SIG-M5 treated with dmso at 0.1 percent for 504 hours (cell line): ENCODE data around the gene CNTN5.

Experiments
- DNase-seq: peaks from one replicate; lab custom pipeline; 2025; ENCODE audit not compliant: unreplicated experiment; lab: John Stamatoyannopoulos, UW

The CNTN5 gene

GRCh38 chr11:99501655-99502054, 480.9 kb downstream of the CNTN5 start:
- DNase-seq = no peak

DNA sequence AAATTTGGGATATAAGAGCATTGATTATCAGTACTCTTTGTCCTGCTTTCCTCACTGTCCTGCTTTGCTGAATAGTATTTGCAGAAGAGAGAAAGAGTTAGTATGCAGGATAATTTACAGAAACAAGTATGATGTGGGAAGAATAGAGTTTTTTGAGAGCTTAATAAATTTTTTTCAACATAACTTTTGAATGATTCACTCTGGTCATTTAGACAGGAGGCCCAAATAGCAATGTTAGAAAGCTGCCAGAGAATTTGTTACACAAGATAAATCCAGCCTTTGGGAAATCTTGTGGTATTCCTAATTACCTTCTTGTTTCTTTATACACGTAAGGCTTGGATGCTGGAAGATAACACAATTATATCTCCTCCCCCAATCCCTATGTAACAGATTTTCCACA, 484.6 kb downstream of the CNTN5 start:
- DNase-seq = no peak

DNA sequence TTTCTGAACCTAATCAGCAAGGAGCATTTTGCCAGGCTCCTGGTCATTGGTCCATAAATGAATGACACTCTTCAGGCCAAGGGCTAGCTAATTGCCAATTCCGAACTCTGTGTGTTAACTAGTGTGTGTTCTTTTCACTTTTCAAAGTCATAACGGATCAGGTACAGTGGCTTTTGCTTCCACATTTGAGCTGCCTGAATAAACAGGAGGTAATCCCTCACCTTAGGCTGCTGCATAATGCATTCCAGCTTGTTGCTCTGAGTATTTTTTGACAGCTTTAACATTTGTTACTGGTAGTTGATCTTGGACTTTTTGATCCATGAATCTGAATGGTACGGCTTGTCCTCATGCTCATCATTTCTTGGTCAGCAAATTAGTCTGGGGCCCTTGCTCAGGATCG, 485.1 kb downstream of the CNTN5 start:
- no peak for DNase-seq

DNA sequence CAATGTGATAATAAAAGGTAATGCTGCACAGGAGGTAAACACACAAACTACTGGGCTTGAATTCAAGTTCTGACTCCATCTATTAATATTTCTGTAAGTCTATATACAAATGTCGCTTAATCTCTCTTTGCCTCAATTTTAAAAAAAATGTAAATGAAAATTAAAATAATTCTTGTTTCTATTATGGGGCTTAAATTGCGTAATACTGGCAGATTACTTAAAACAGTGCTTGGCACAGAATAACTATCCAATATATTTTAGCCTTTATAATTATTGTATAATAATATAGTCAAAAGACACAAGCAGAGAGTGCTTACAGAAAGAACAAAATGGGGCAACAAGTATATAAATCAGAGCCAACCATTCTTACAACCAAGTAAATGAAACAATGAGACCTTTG, 489.1 kb downstream of the CNTN5 start:
- DNase-seq = no peak

DNA sequence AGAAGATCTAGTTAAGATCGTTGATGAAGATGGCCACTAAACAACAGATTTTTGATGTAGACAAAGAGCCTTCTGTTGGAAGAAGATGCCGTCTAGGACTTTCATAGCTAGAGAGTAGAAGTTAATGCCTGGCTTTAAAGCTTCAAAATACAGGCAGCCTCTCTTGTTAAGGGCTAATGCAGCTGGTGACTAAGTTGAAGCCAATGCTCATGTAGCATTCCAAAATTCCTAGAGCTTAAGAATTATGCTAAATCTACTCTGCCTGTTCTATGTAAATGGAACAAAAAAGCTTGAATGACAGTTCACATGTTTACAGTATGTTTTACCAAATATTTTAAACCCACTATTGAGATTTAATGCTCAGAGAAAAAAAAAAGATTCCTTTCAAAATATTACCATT, 492.6 kb downstream of the CNTN5 start:
- no peak for DNase-seq

- DNase-seq = no peak
Measured at GRCh38 chr11:99519095-99519494, 498.3 kb downstream of the CNTN5 start.

DNA sequence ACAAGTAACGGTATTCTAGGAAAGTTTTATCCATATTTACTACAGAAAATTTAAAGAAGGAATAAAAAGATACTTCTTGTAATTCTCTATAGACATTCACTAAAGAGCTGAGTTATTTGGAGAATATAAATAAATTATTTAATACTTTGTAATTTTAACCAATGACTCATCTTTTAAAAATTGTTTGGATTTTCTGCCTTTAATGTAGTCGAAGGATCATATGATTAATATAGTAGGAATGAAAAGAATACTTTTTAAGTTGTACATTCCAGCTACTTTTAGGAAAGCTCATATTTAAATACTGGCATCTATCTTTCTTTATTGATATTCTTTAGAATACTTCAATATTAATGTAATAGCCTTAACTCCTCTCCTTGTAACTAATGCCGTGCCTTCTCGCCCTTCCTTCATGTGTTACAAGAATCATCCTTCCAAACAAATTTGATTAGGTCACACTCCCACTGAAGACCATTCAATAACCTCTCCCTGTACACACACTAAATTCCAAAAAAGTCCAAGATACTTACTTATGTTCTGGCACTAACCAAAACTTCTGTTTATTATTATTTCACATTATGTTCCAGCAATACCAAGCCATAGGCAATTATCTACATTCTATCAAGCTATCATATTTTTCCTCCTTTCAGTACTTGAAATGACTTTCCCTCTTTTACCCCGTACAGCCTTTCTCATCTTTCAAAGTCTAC, 501.9 kb downstream of the CNTN5 start:
- no peak for DNase-seq

GRCh38 chr11:99531468-99531867, 510.7 kb downstream of the CNTN5 start:
- DNase-seq = no peak

GRCh38 chr11:99534812-99535211, 514.1 kb downstream of the CNTN5 start:
- DNase-seq = no peak

DNA sequence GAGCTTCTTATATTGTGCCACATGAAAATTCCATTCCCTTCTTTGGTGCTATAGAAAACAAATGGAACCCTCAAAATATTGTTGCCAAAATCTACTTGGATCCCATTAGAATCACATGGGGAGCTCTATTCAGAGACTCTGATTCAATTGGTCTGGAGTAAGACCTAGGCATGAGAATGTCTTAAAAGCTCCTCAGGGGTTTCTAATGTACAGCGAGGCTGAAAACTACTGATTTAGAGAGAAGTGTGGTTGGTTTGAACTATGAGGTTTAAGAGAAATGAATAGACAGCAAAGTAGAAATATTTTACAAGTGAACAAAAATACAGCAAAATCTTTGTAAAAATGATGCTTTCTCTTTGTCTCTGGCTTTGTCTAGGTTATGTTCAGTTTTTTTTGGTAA, 514.7 kb downstream of the CNTN5 start:
- no peak for DNase-seq

DNA sequence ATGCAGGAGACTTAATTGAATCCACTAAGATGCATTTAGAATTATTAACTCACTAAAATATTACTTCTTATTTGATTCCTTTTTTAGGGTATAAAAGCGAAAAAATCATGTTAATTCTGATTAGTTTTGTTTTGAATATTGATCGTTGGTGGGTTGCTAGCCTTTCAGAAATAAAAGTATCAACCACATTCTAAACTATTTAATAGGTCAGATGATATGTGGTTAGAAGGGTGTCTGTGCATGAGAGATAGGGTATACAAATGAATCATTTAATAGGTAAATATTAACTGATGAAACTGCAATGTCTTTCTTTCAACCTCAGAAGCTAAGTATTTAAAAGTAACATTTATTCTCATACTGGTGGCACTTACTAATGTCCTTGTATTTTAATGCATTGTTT, 515.1 kb downstream of the CNTN5 start:
- DNase-seq = no peak

DNA sequence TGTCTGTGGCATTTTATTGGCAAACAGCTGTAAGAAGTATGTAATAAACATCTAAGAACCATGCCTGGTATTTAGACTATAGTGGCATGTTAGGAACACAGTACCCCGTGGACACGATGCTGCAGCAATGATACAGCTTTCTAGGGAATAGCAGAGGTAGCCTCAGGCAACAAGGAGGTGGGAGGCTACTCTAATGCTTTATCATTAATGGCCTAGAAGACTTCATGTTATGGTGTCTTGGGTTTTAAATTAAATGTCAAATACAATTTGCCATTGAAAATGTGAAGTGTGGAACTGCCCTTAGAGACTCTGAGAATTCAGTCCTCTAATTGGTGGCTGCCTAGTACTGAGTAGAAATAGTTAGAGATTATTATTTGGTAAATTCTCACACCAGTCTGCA, 516.9 kb downstream of the CNTN5 start:
- no peak for DNase-seq

- no peak for DNase-seq
Measured at GRCh38 chr11:99545616-99546015, 524.9 kb downstream of the CNTN5 start.

- no peak for DNase-seq
Measured at GRCh38 chr11:99548264-99548663, 527.5 kb downstream of the CNTN5 start.

DNA sequence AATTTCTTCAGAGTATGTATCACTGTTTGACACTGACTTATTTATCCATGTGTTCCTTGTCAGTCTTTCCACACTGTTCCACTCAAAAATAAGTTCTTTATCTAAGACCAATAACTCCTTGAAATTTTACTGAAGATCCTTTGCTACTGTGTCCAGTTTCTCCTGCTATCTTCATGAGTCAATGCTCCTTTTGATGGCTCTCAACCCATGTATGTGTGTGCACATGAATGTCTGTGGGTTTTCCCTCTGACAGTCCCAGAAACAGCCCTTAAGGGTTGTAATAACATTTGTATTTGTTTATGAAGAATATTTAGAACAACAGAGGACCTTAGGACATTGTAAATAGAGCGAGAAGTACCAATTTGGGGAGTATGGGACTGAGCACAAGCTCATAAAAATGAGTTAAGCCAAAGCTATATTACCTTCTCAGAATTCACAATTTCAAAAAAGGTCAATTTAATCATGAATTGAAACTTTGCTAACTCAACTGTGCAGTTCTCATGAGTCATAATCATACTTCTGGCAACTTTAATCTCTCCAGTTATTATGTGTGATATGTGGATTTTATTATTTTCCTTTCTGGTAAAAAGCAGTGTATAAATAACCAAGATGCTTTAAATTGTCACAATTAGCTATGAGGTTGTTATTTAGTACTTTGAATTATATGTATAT, 533.6 kb downstream of the CNTN5 start:
- DNase-seq = no peak

DNA sequence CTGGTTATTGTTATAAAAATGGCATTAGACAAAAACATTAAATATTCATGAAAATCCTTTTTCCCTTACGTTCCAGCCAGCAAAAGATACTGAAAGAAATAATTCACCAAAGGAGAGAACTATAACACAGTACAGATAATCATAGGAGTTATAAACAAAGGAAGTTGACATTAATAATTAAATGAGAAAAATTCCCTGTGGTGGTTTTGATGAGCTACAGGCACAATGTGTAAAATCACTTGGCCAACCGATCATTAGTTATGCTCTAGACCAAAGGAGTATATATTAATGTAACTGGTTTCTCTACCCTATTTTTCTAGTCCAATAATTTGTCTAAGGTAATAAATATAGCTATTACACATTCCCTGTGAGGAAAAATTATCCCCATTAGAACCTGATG, 534.7 kb downstream of the CNTN5 start:
- no peak for DNase-seq

- DNase-seq = no peak
Measured at GRCh38 chr11:99565333-99565732, 544.6 kb downstream of the CNTN5 start.

- no peak for DNase-seq
Measured at GRCh38 chr11:99567334-99567956, 546.7 kb downstream of the CNTN5 start.

GRCh38 chr11:99568808-99569207, 548.1 kb downstream of the CNTN5 start:
- no peak for DNase-seq

DNA sequence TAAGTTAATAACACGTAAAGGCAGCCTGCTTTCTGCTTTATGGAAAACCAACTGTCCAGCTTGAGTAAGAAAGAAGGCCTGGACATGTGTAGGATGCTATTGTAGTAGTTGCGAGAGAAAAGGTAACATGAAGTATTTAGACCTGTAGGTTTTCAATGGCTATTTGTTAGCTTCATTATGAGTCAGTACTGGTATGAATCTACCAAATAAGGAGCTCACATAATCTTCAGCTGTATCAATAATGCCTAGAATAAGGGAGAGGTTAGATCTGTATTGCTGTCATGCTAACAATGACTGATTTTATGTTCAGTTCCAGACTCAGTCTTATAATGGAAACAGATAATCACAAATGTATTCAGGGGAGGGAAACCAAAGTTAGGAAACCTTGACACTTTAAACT, 550.3 kb downstream of the CNTN5 start:
- no peak for DNase-seq

- DNase-seq = no peak
Measured at GRCh38 chr11:99584830-99585229, 564.1 kb downstream of the CNTN5 start.

- DNase-seq = no peak
Measured at GRCh38 chr11:99585606-99586005, 564.9 kb downstream of the CNTN5 start.
